Caco-2 (cell line): ENCODE results near the gene SRRM4. TPM values are rescaled to one million over a fixed set of nuclear protein-coding genes. Genes with fewer than 3 reads are reported as not detected.

Experiments used
- BruUV-seq: library from RNA; stranded (reverse); fragments of 400-500 nt; replicated peaks from 2 replicates; lab custom pipeline; 2021; lab: Mats Ljungman, UMichigan
- CTCF ChIA-PET: fragments of 300-600 bp; sonication (Branson Sonifier 250); formaldehyde crosslinking; loops from one replicate; lab custom pipeline; 2022; ENCODE audit warnings: antibody characterized with exemption; lab: Charles Lee
- POLR2A ChIA-PET: fragments of 300-600 bp; sonication (Branson Sonifier 250); formaldehyde crosslinking; loops from one replicate; lab custom pipeline; 2022; ENCODE audit warnings: antibody characterized with exemption; lab: Charles Lee
- DNase-seq, 2 experiments: peaks; one replicate each; pipeline versions ENCODE4 v3.0.0 to v3.0.0-alpha.2; 2020 to 2022
- H3K27me3 ChIP-seq: replicated peaks from 2 replicates; pipeline ENCODE4 v1.6.0; 2011; ENCODE audit warnings: low read length; ENCODE audit not compliant: control insufficient read depth, insufficient read depth
- H3K36me3 ChIP-seq: 2 replicates; pipeline ENCODE4 v1.5.1; 2011; ENCODE audit warnings: low read length; ENCODE audit not compliant: control insufficient read depth, insufficient read depth
- H3K4me1 ChIP-seq: fragments of 250-450 bp; sonication (Bioruptor Pico); 2 replicates; pipeline ENCODE4 v1.5.1; 2020; ENCODE audit warnings: mild to moderate bottlenecking
- H3K4me3 ChIP-seq: 2 replicates; pipeline ENCODE4 v1.5.1; 2011; ENCODE audit warnings: low read depth, mild to moderate bottlenecking, control low read depth, low read length
- H3K9me3 ChIP-seq: fragments of 250-450 bp; sonication (Bioruptor Pico); 2 replicates; pipeline ENCODE4 v1.5.1; 2020; ENCODE audit warnings: mild to moderate bottlenecking, moderate library complexity
- H3K27ac Mint-ChIP-seq: one replicate; pipeline ENCODE4 v1.8.0; 2022; ENCODE audit warnings: mixed read lengths; ENCODE audit not compliant: unreplicated experiment
- H3K27me3 Mint-ChIP-seq: one replicate; pipeline ENCODE4 v1.8.0; 2022; ENCODE audit warnings: mixed read lengths; ENCODE audit not compliant: insufficient read depth, unreplicated experiment
- H3K36me3 Mint-ChIP-seq: one replicate; pipeline ENCODE4 v1.8.0; 2022; ENCODE audit warnings: mild to moderate bottlenecking, mixed read lengths; ENCODE audit not compliant: insufficient read depth, unreplicated experiment
- H3K4me1 Mint-ChIP-seq: one replicate; pipeline ENCODE4 v1.8.0; 2022; ENCODE audit warnings: low read depth, mixed read lengths; ENCODE audit not compliant: unreplicated experiment
- H3K4me3 Mint-ChIP-seq: one replicate; pipeline ENCODE4 v1.8.0; 2022; ENCODE audit warnings: mild to moderate bottlenecking, moderate library complexity, mixed read lengths; ENCODE audit not compliant: unreplicated experiment
- H3K9me3 Mint-ChIP-seq: one replicate; pipeline ENCODE4 v1.8.0; 2022; ENCODE audit warnings: mixed read lengths; ENCODE audit not compliant: unreplicated experiment
- intact Hi-C: fragments of 100-400 bp; cut with micrococcal nuclease; formaldehyde crosslinking; loops from one replicate; pipeline ENCODE4 v1.10.0; 2022; ENCODE audit not compliant: unreplicated experiment
- total RNA-seq: library from RNA; stranded (reverse); gene quantifications from 2 replicates; pipeline ENCODE4 v1.2.3, GENCODE V29; 2022
- TF ChIP-seq, protein P1 (sequence below), 2 experiments: fragments of 200-600 bp in 1 of 2; IDR thresholded peaks; 1 replicate in 1 of 2; 2 replicates in 1 of 2; pipeline versions ENCODE4 v1.5.1 to v1.8.0; 2011 to 2022; ENCODE audit warnings: antibody characterized with exemption in 1 of 2, control low read depth in 1 of 2, inconsistent platforms in 1 of 2, low read depth in 1 of 2, low read length in 1 of 2, mild to moderate bottlenecking in 1 of 2, moderate library complexity in 1 of 2; ENCODE audit not compliant: insufficient read depth in 1 of 2, severe bottlenecking in 1 of 2, unreplicated experiment in 1 of 2

Gene SRRM4
- total RNA-seq, 1 experiment from 2014 or later = not detected

DNA sequence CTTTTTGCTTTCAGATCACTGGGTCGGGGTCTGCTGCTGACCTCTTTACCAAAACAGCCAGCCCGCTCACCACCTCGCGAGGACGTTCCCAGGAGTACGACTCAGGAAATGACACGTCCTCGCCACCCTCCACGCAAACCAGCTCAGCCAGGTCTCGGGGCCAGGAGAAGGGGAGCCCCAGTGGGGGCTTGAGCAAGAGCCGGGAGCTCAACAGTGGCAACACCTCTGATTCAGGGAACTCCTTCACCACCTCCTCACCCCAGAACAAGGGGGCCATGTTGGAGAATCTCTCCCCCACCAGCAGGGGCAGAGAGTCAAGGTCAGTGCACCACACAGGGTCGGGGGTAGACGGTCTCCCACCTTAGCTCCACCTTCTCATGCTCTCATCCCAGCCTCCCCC lies 164.0 kb downstream of the SRRM4 start:
- no TSS peak for BruUV-seq

DNA sequence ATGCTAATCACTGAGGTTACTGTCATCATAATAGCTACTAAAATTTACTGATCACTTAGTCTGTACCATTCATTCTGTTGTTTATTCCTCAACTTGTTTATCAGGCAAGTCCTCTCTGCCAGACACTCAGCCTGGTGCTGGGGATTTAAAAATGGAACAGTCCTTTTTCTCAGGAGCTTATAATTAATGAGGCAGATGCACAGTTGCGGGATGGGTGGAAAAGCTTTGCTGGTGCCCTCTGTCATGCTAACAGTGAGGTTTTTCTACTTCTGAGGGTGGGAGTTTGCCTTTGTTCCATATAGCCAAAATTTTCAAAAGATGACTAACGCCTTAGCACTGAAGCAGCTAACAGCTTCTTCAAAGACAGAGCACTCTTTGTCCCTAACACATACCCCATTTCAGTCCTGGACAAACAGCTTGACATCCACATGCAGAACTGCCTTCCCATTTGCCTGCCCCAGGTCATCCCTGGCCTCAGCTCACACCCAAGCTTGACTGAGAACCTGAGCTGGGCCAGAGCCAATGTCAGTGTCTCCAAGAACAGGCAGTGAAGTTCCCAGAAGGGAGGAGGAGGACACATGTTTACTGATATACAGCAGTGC lies 166.6 kb downstream of the SRRM4 start:
- peaks cover 9% of the 10 kb centered on the region for H3K27me3 Mint-ChIP-seq
- BruUV-seq = no TSS peak
- Histone ChIP-seq H3K4me3 (no peak overlapping the region), H3K4me1 (no peaks in the 10 kb centered on the region), H3K27me3 (no peaks in the 10 kb centered on the region), H3K36me3 (no peaks in the 10 kb centered on the region), H3K9me3 (peaks cover 5% of the 10 kb centered on the region; the same call in 1 of the 2 replicates)
- DNase-seq = no peak
- H3K4me3 Mint-ChIP-seq = no peak overlapping the region
- intact Hi-C loops = no loop called here
- H3K4me1 Mint-ChIP-seq = no peaks in the 10 kb centered on the region
- no peak overlapping the region for H3K27ac Mint-ChIP-seq
- no peaks in the 10 kb centered on the region for H3K36me3 Mint-ChIP-seq
- H3K9me3 Mint-ChIP-seq = peaks cover 27% of the 10 kb centered on the region
- ChIA-PET POLR2A (no interaction called here), CTCF (no interaction called here)
- TF ChIP-seq, protein P1, sequence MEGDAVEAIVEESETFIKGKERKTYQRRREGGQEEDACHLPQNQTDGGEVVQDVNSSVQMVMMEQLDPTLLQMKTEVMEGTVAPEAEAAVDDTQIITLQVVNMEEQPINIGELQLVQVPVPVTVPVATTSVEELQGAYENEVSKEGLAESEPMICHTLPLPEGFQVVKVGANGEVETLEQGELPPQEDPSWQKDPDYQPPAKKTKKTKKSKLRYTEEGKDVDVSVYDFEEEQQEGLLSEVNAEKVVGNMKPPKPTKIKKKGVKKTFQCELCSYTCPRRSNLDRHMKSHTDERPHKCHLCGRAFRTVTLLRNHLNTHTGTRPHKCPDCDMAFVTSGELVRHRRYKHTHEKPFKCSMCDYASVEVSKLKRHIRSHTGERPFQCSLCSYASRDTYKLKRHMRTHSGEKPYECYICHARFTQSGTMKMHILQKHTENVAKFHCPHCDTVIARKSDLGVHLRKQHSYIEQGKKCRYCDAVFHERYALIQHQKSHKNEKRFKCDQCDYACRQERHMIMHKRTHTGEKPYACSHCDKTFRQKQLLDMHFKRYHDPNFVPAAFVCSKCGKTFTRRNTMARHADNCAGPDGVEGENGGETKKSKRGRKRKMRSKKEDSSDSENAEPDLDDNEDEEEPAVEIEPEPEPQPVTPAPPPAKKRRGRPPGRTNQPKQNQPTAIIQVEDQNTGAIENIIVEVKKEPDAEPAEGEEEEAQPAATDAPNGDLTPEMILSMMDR (IDR thresholded peaks at IDR 0.05; ENCODE audit: insufficient read depth in 1 of 2, low read depth in 1 of 2, low read length in 1 of 2, severe bottlenecking in 1 of 2, unreplicated experiment in 1 of 2) = no peak

More for the DNA sequence above, 164.0 kb downstream of the SRRM4 start:
- H3K9me3 Mint-ChIP-seq = peaks cover 9% of the 10 kb centered on the region
- H3K4me1 Mint-ChIP-seq = no peaks in the 10 kb centered on the region
- no peak overlapping the region for H3K27ac Mint-ChIP-seq
- H3K9me3 ChIP-seq = no peaks in the 10 kb centered on the region
- peaks cover 12% of the 10 kb centered on the region for H3K27me3 Mint-ChIP-seq
- no peaks in the 10 kb centered on the region for H3K4me1 ChIP-seq
- H3K36me3 ChIP-seq = no peaks in the 10 kb centered on the region
- no peak for DNase-seq
- no peaks in the 10 kb centered on the region for H3K36me3 Mint-ChIP-seq
- H3K4me3 Mint-ChIP-seq = no peak overlapping the region
- H3K4me3 ChIP-seq = no peak overlapping the region
- no peaks in the 10 kb centered on the region; the same call in 1 of the 2 replicates for H3K27me3 ChIP-seq
- intact Hi-C loops = no loop called here
- POLR2A ChIA-PET = no interaction called here
- CTCF ChIA-PET = no interaction called here
- TF ChIP-seq, protein P1 (IDR thresholded peaks at IDR 0.05; ENCODE audit: insufficient read depth in 1 of 2, low read depth in 1 of 2, low read length in 1 of 2, severe bottlenecking in 1 of 2, unreplicated experiment in 1 of 2) = no peak

DNA sequence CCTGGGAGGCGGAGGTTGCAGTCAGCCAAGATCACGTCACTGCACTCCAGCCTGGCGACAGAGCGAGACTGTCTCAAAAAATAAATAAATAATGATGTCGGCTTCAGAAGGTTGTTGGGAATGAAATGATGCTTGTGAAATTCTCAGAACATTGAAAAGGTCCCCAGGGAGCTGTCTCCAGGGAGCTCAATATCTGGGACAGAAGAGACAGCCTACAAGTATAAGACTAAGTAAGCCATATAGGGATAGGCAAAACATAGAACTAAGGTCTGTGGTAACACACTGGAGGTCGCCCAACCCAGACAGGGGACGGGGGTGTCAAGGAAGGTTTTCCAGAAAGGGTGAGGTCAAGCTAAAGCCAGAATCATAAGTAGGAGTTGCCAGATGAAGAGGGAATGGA lies 167.9 kb downstream of the SRRM4 start:
- peaks cover 5% of the 10 kb centered on the region; the same call in 1 of the 2 replicates for H3K9me3 ChIP-seq
- intact Hi-C loops = no loop called here
- Mint-ChIP-seq H3K4me1 (no peaks in the 10 kb centered on the region), H3K36me3 (no peaks in the 10 kb centered on the region), H3K9me3 (peaks cover 35% of the 10 kb centered on the region), H3K27me3 (peaks cover 9% of the 10 kb centered on the region), H3K27ac (no peak overlapping the region), H3K4me3 (no peak overlapping the region)
- no peaks in the 10 kb centered on the region for H3K4me1 ChIP-seq
- ChIA-PET CTCF (no interaction called here), POLR2A (no interaction called here)
- no peaks in the 10 kb centered on the region for H3K36me3 ChIP-seq
- no peak for DNase-seq
- H3K4me3 ChIP-seq = no peak overlapping the region
- TF ChIP-seq, protein P1 (IDR thresholded peaks at IDR 0.05; ENCODE audit: insufficient read depth in 1 of 2, low read depth in 1 of 2, low read length in 1 of 2, severe bottlenecking in 1 of 2, unreplicated experiment in 1 of 2) = no peak
- H3K27me3 ChIP-seq = no peaks in the 10 kb centered on the region
- no TSS peak for BruUV-seq
